Measurements from ENCODE around the gene EIF1. TPM values are rescaled to one million over a fixed set of nuclear protein-coding genes. Genes with fewer than 3 reads are reported as not detected.

The EIF1 gene
- total RNA-seq, 4 donors from 2014 or later: 238 to 471 (median 430) TPM

- no peaks in the 10 kb centered on the region for H3K36me3 ChIP-seq
- peak in 1 of 2 donors; percentile 64 for DNase-seq (ENCODE audit: low spot score in 2 of 2)
- peak overlapping the region; percentile 99 for H3K27ac ChIP-seq
- H3K4me1 ChIP-seq: peaks cover 79% of the 10 kb centered on the region
- no peaks in the 10 kb centered on the region for H3K27me3 ChIP-seq
- no peak overlapping the region for H3K4me3 ChIP-seq
- H3K9me3 ChIP-seq: no peaks in the 10 kb centered on the region
- TF ChIP-seq POLR2AphosphoS5 (IDR thresholded peaks at IDR 0.05): no peak
- TF ChIP-seq EP300 (IDR thresholded peaks at IDR 0.05): no peak
- no peak for TF ChIP-seq CTCF (IDR thresholded peaks at IDR 0.05)
- no peak for TF ChIP-seq POLR2A (IDR thresholded peaks at IDR 0.05)
- 70% methylated on average over 3 of the region's 15 CpGs for WGBS
Measured at GRCh38 chr17:41650794-41651624, 37.7 kb upstream of the EIF1 start.

GRCh38 chr17:41651625-41652460 is 36.8 kb upstream of the EIF1 start:
- WGBS: 67% methylated on average over 12 of the region's 13 CpGs
- Histone ChIP-seq H3K27me3 (no peaks in the 10 kb centered on the region), H3K36me3 (no peaks in the 10 kb centered on the region), H3K4me3 (no peak overlapping the region), H3K27ac (peak overlapping the region; percentile 99), H3K4me1 (peaks cover 87% of the 10 kb centered on the region), H3K9me3 (no peaks in the 10 kb centered on the region)
- no peak for TF ChIP-seq POLR2A (IDR thresholded peaks at IDR 0.05)
- TF ChIP-seq EP300 (IDR thresholded peaks at IDR 0.05): no peak
- TF ChIP-seq POLR2AphosphoS5 (IDR thresholded peaks at IDR 0.05): peak in 2 of 3 donors; percentile 49 to 55
- no peak for TF ChIP-seq CTCF (IDR thresholded peaks at IDR 0.05)
- DNase-seq (ENCODE audit: low spot score in 2 of 2): peak in 1 of 2 donors; percentile 75

- TF ChIP-seq POLR2AphosphoS5 (IDR thresholded peaks at IDR 0.05) (no peak), CTCF (IDR thresholded peaks at IDR 0.05) (no peak), POLR2A (IDR thresholded peaks at IDR 0.05) (no peak), EP300 (IDR thresholded peaks at IDR 0.05) (no peak)
- peak in 1 of 2 donors; percentile 64 for DNase-seq (ENCODE audit: low spot score in 2 of 2)
- Histone ChIP-seq H3K4me1 (peaks cover 91% of the 10 kb centered on the region), H3K4me3 (no peak overlapping the region), H3K27ac (peak overlapping the region; percentile 99), H3K36me3 (no peaks in the 10 kb centered on the region), H3K27me3 (no peaks in the 10 kb centered on the region), H3K9me3 (no peaks in the 10 kb centered on the region)
- 100% methylated on average over 1 of the region's 5 CpGs for whole genome bisulfite sequencing
Measured at GRCh38 chr17:41652461-41652970, 36.2 kb upstream of the EIF1 start.

- DNase-seq (ENCODE audit: low spot score in 2 of 2): no peak
- no peak overlapping the region for H3K4me3 ChIP-seq
- peak overlapping the region; percentile 99 for H3K27ac ChIP-seq
- no peaks in the 10 kb centered on the region for H3K9me3 ChIP-seq
- H3K4me1 ChIP-seq: peaks cover 91% of the 10 kb centered on the region
- H3K36me3 ChIP-seq: no peaks in the 10 kb centered on the region
- H3K27me3 ChIP-seq: no peaks in the 10 kb centered on the region
- 60% methylated on average over 4 of the region's 5 CpGs for WGBS
- TF ChIP-seq POLR2AphosphoS5 (IDR thresholded peaks at IDR 0.05): no peak
- TF ChIP-seq POLR2A (IDR thresholded peaks at IDR 0.05): no peak
- TF ChIP-seq EP300 (IDR thresholded peaks at IDR 0.05): no peak
- no peak for TF ChIP-seq CTCF (IDR thresholded peaks at IDR 0.05)
Measured at GRCh38 chr17:41653421-41653820, 35.3 kb upstream of the EIF1 start.
